Esophagus muscularis mucosa (tissue), 4 donors: Measurements from ENCODE around the gene PLPPR1. TPM values are rescaled to one million over a fixed set of nuclear protein-coding genes. Genes with fewer than 3 reads are reported as not detected.

Experiments used
- DNase-seq: peaks from one replicate; pipeline ENCODE4 v3.0.0-alpha.2; 2017; ENCODE audit errors: extremely low spot score
- H3K27ac ChIP-seq, 4 donors: fragments of 200-600 bp; sonication (generic); replicated peaks in 1 of 4; 1 replicate in 3 of 4; 2 replicates in 1 of 4; pipeline ENCODE4 v1.5.1; 2016 to 2019; ENCODE audit warnings: mild to moderate bottlenecking in 1 of 4
- H3K27me3 ChIP-seq, 4 donors: fragments of 200-600 bp; sonication (generic); one replicate each; pipeline versions ENCODE4 v1.5.1 to v1.6.0; 2016 to 2019
- H3K36me3 ChIP-seq, 4 donors: fragments of 200-600 bp; sonication (generic); one replicate each; pipeline ENCODE4 v1.5.1; 2016 to 2019
- H3K4me1 ChIP-seq, 4 donors: fragments of 200-600 bp; sonication (generic); one replicate each; pipeline ENCODE4 v1.5.1; 2016 to 2019
- H3K4me3 ChIP-seq, 4 donors: fragments of 200-600 bp; sonication (generic); 1 replicate in 2 of 4; 2 replicates in 2 of 4; pipeline ENCODE4 v1.5.1; 2016 to 2019; ENCODE audit warnings: mild to moderate bottlenecking in 4 of 4, moderate library complexity in 1 of 4
- H3K9me3 ChIP-seq, 4 donors: fragments of 200-600 bp; sonication (generic); 1 replicate in 3 of 4; 2 replicates in 1 of 4; pipeline ENCODE4 v1.5.1; 2016 to 2019
- CTCF ChIP-seq, 3 experiments: fragments of 200-600 bp in 2 of 3; fragments of 450-650 bp in 1 of 3; sonication (generic) in 2 of 3; IDR thresholded peaks; one replicate each; pipeline ENCODE4 v1.5.1; 2017 to 2019; ENCODE audit warnings: antibody characterized with exemption in 3 of 3, mild to moderate bottlenecking in 2 of 3, moderate library complexity in 1 of 3
- EP300 ChIP-seq: sonication (generic); formaldehyde crosslinking; IDR thresholded peaks from one replicate; pipeline ENCODE4 v1.6.1; 2017; ENCODE audit warnings: antibody characterized with exemption
- POLR2A ChIP-seq: fragments of 450-650 bp; IDR thresholded peaks from one replicate; pipeline ENCODE4 v1.6.1; 2017; ENCODE audit warnings: antibody characterized with exemption, moderate library complexity, mild to moderate bottlenecking, low read depth
- POLR2AphosphoS5 ChIP-seq, 2 donors: sonication (generic); formaldehyde crosslinking; IDR thresholded peaks; one replicate each; pipeline ENCODE4 v1.6.1; 2017; ENCODE audit warnings: antibody characterized with exemption in 2 of 2
- WGBS: methylation state at CpG from one replicate; pipeline ENCODE4 v1.1.5; 2018; 5-methylcytosine and 5-hydroxymethylcytosine counted together
- intact Hi-C: fragments of 100-400 bp; cut with DNase I; formaldehyde crosslinking; loops from one replicate; pipeline ENCODE4 v1.15.1; 2023
- total RNA-seq, 4 donors: library from RNA; depleted of rRNA; stranded (reverse); fragments of >200 nt; gene quantifications; one replicate each; pipeline versions ENCODE4 v1.1.0 to v1.2.1, GENCODE V29; 2016

The PLPPR1 gene
- total RNA-seq, 4 donors from 2014 or later: 0.19 to 0.99 (median 0.29) TPM; not detected in 1

GRCh38 chr9:101097210-101097609 is 68.7 kb downstream of the PLPPR1 start:
- Histone ChIP-seq H3K9me3 (no peaks in the 10 kb centered on the region), H3K4me3 (no peak overlapping the region), H3K4me1 (no peaks in the 10 kb centered on the region), H3K27me3 (no peaks in the 10 kb centered on the region), H3K36me3 (no peaks in the 10 kb centered on the region), H3K27ac (no peak overlapping the region)
- TF ChIP-seq POLR2AphosphoS5 (IDR thresholded peaks at IDR 0.05): no peak
- TF ChIP-seq EP300: no peak
- no peak for TF ChIP-seq POLR2A
- TF ChIP-seq CTCF (IDR thresholded peaks at IDR 0.05): no peak
- intact Hi-C loops: no loop called here
- DNase-seq: no peak
- 63% methylated on average over 1 of the region's 1 CpG for WGBS

- TF ChIP-seq POLR2A: no peak
- TF ChIP-seq EP300: no peak
- no peak for TF ChIP-seq POLR2AphosphoS5 (IDR thresholded peaks at IDR 0.05)
- no peak for TF ChIP-seq CTCF (IDR thresholded peaks at IDR 0.05)
- no peaks in the 10 kb centered on the region for H3K27me3 ChIP-seq
- no peaks in the 10 kb centered on the region for H3K4me1 ChIP-seq
- DNase-seq: no peak
- H3K27ac ChIP-seq: no peak overlapping the region
- H3K9me3 ChIP-seq: no peaks in the 10 kb centered on the region
- H3K36me3 ChIP-seq: no peaks in the 10 kb centered on the region
- no peak overlapping the region for H3K4me3 ChIP-seq
- intact Hi-C loops: no loop called here
Measured at GRCh38 chr9:101098392-101098791, 69.9 kb downstream of the PLPPR1 start.

- no peak for DNase-seq
- TF ChIP-seq EP300 (no peak), POLR2AphosphoS5 (IDR thresholded peaks at IDR 0.05) (no peak), POLR2A (no peak), CTCF (IDR thresholded peaks at IDR 0.05) (no peak)
- intact Hi-C loops: no loop called here
- no peaks in the 10 kb centered on the region for H3K4me1 ChIP-seq
- no peaks in the 10 kb centered on the region for H3K27me3 ChIP-seq
- no peak overlapping the region for H3K4me3 ChIP-seq
- no peaks in the 10 kb centered on the region for H3K36me3 ChIP-seq
- 80% methylated on average over 2 of the region's 2 CpGs for WGBS
- H3K27ac ChIP-seq: no peak overlapping the region
- no peaks in the 10 kb centered on the region for H3K9me3 ChIP-seq
Measured at GRCh38 chr9:101114317-101114716, 85.8 kb downstream of the PLPPR1 start.

- H3K27me3 ChIP-seq: no peaks in the 10 kb centered on the region
- TF ChIP-seq CTCF (IDR thresholded peaks at IDR 0.05): no peak
- no peak for TF ChIP-seq POLR2A
- TF ChIP-seq EP300: no peak
- TF ChIP-seq POLR2AphosphoS5 (IDR thresholded peaks at IDR 0.05): no peak
- H3K9me3 ChIP-seq: no peaks in the 10 kb centered on the region
- intact Hi-C loops: no loop called here
- H3K4me1 ChIP-seq: no peaks in the 10 kb centered on the region
- H3K4me3 ChIP-seq: no peak overlapping the region
- 40% methylated on average over 4 of the region's 4 CpGs for WGBS
- no peaks in the 10 kb centered on the region for H3K36me3 ChIP-seq
- no peak for DNase-seq
- H3K27ac ChIP-seq: no peak overlapping the region
Measured at GRCh38 chr9:101115102-101115501, 86.6 kb downstream of the PLPPR1 start.

- no peak overlapping the region for H3K27ac ChIP-seq
- H3K36me3 ChIP-seq: no peaks in the 10 kb centered on the region
- no peak overlapping the region for H3K4me3 ChIP-seq
- DNase-seq: no peak
- H3K4me1 ChIP-seq: no peaks in the 10 kb centered on the region
- TF ChIP-seq POLR2AphosphoS5 (IDR thresholded peaks at IDR 0.05): no peak
- TF ChIP-seq CTCF (IDR thresholded peaks at IDR 0.05): no peak
- no peak for TF ChIP-seq EP300
- no peak for TF ChIP-seq POLR2A
- intact Hi-C loops: no loop called here
- no peaks in the 10 kb centered on the region for H3K27me3 ChIP-seq
- H3K9me3 ChIP-seq: no peaks in the 10 kb centered on the region
- 70% methylated on average over 1 of the region's 1 CpG for WGBS
Measured at GRCh38 chr9:101117161-101117560, 88.6 kb downstream of the PLPPR1 start.
